HG03066 (cell line): ENCODE measurements around the gene PGAM1.
A peak's percentile ranks its signal among the peaks of the same experiment; 100 is the strongest.
"Not testable (repeated sequence)": the region's sequence is repeated elsewhere in the genome, so short reads cannot be mapped to it uniquely, and the experiment has no call there.

Experiments
- ATAC-seq: cut with Tn5 transposase; IDR thresholded peaks from one replicate; pipeline ENCODE4 v1.9.1; 2021; ENCODE audit warnings: low read depth; ENCODE audit not compliant: unreplicated experiment

The PGAM1 gene

DNA sequence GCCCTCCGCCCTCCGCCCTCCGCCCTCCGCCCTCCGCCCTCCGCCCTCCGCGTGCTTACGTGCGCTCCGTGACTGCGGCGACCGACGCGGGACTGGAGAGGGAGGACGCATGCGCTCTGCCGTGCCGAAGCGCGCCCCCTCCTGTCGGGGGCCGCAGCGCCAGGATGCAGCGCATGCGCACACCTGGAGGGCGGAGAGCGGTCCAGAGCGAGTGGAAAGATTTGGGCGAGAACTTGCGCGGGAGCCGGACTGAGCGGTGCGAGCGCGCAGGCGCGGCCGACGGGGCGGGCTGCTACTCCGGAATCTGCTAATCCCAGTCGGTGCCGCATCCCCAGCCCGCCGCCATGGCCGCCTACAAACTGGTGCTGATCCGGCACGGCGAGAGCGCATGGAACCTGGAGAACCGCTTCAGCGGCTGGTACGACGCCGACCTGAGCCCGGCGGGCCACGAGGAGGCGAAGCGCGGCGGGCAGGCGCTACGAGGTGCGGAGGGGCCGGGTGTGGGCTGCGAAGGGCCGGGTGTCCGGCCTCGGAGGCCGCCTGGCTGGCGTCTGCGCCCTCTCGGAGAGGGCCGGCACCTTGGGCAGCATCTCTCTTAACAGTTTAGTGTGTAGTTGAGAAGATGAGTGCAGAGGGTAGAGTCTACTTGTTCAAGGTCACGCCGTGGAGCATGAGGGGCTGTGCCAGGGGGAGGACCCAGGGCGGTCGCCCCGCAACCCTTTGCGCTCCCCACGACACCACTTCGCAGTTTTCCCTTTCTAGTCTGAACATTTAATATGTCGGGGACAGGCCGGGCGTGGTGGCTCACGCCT, at the start of gene PGAM1:
PGAM1 (plus strand) TSS at position 228 of the 812 bp plus-strand sequence; CDS start at position 345, 117 bp downstream.
- peak; percentile 87 for ATAC-seq

DNA sequence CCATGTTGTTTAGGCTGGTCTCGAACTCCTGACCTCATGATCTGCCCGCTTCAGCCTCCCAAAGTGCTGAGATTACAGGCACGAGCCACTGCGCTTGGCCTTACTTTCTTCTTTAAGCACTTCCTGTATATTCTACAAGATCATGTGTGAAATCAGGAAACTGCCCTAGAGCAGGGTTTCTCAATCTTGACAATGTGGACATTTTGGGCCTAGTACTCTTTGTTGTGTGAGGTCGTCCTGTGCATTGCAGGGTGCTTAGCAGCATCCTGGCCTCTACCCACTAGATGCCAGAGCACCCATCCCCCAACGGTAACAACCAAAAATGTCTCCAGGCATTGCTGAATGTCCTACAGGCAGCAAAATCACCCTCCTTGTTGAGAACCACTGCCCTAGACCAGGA, 49.6 kb upstream of the PGAM1 start:
- ATAC-seq = no peak

DNA sequence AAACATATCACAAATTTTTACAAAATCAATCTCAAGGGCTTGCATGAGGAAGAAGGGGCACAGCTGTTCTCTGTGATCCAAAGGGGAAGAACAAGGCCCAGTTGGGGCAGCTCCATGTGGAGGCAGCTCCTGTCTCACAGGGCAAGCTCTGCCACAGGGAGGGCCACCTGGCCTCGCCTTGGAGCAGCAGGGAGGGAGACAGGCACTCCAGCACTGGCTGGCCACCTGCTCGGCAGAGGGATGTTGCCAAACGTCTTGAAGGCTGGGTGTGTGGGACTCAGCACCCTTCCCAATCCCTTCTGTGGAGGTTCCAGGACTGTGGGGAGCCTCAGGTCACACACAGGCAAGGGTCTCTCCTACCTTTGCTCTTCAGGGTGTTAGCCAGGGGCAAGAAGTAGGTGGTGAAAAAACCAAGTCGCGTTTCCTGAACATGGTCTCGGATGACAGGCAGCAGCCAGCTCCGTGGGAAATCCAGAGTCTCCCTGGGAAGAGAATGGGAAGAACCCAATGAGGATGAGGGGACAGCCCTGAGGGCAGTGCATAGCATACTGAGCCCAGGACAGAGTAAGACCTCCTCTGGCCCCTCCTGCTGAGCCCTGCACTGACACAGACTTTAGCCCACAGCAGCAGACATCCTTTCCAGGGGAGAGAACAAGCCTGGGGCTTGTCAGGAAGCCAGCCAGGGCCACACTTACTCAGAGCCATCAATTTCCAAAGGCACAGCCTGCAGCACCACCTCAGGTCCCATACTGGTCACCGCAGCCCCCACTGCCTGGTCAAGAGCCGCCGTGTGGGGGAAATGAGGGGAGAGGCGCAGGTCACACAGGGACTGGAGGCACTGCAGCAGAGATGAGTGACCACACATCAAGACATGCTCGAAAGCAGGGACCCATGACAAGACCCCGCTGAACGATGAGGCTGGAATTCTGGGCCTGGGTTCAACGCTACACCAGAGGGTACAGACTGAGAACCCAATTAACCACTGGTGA, 46.8 kb upstream of the PGAM1 start:
- no peak for ATAC-seq

GRCh38 chr10:97380516-97380915, 45.5 kb upstream of the PGAM1 start:
- ATAC-seq = no peak

DNA sequence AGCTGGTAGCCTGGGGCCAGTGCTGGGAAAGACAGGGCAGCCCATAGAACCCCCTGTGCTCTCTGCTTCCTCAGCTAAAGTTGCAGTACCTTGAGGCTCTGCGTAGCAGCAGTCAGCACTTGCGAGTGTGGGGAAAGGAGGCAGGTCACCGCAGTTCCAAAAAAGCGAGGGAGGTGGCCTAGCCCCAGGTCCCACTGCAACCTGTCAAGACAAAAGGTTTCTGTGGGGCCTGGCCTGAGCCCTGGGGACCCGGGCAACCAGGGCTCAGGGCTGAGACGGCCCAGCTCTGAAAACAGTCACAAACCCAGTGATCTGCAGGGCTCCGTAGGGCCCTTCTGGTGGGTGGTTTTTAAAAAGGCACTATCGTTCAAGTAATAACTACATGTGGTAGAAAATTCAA, 44.4 kb upstream of the PGAM1 start:
- no peak for ATAC-seq

GRCh38 chr10:97383159-97383558, 42.8 kb upstream of the PGAM1 start:
- ATAC-seq = no peak

DNA sequence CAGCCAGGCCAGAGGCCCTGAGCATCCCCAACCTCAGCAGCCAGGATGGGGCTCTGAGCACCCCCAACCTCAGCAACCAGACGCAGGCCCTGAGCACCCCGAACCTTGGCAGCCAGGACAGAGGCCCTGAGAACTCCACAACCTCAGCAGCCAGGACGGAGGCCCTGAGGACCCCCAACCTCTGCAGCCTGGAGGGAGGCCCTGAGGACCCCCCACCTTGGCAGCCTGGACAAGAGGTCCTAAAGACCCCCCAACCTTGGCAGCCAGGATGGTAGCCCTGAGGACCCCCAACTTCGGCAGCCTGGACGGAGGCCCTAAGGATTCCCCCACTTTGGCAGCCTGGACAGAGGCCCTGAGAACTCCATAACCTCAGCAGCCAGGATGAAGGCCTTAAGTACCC, 41.8 kb upstream of the PGAM1 start:
- ATAC-seq = no peak

DNA sequence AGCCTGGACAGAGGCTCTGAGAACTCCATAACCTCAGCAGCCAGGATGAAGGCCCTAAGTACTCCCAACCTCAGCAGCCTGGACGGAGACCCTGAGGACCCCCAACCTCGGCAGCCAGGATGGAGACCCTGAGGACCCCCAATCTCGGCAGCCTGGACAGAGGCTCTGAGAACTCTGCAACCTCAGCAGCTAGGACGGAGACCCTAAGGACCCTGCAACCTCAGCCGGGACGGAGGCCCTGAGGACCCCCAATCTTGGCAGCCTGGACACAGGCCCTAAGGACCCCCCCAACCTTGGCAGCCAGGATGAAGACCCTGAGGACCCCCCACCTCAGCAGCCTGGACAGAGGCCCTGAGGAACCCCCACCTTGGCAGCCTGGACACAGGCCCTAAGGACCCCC, 41.4 kb upstream of the PGAM1 start:
- ATAC-seq = no peak

DNA sequence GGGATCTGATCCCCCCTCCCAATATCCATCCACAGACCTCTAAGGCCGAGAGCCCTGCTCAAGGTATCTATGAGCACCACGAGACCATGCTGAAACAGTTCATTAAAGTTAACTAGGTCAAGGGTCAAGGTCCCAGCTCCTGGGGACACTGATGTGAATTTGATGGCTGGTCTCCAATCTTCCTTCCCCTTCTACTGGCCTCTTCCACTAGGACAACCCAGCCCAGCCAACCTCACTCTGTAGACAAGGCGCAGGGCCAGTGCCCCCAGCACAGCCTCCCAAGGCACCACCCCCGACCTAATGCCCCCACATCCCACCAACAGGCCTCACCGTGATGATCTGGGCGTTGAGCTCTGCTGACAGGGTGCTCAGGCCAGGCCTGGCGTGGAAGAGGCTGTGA, 40.4 kb upstream of the PGAM1 start:
- ATAC-seq = no peak

- ATAC-seq = no peak
Observed at GRCh38 chr10:97388152-97388551, 37.8 kb upstream of the PGAM1 start.

- no peak for ATAC-seq
Observed at GRCh38 chr10:97390091-97390490, 35.9 kb upstream of the PGAM1 start.

DNA sequence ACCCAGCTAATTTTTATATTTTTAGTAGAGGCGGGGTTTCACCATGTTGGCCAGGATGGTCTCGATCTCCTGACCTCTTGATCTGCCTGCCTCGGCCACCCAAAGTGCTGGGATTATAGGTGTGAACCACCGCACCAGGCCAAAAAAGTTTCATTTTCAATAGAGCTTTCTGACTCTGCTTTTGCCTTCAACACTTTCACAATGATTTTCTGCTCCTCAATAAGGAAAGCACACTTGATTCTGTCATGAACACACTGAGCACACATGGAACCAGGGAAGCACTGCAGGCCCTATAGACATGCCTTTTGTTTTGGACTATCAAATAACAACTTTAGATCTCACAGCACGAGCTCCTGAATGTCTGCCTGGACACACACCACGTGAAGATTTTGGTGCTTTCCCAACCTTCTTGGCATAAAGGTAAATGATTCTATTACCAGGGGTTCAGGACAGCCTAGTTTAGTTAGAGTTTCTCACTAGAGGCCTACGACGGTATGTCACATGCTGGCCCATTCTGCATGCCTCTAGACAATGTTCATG, 32.9 kb upstream of the PGAM1 start:
- no peak for ATAC-seq

GRCh38 chr10:97396056-97396455, 29.9 kb upstream of the PGAM1 start:
- no peak for ATAC-seq

DNA sequence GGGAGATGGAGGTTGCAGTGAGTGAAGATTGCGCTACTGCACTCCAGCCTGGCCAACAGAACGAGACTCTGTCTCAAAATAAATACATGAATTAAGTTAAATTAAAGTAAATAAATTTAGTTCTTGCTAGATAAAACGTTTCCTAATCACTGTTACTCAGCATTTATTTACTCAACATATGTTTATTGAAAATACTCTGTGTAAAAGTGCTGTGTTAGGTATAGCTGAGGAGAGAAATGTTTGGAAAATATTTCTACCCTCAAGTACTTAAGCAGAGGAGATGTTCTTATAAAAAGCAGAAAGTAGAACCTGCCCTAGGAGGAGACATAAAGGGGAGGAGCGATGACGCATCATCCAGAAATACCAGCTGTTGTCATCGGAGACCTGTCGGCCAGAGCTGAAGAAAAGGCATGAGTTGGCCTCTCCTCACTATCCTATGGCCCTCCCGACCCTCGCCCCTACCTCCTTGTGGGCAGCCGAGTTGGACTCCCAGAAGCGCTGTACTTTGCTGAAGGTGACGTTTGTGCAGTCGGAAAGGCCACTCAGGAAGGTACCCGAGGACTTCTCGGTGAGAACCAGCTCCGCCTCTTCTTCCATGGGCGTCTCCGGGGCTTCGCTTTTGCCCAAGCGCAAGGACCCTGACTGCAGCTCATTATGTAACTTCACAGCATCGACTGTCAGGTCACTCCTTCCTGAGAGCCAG, 26.0 kb upstream of the PGAM1 start:
- ATAC-seq = no peak

DNA sequence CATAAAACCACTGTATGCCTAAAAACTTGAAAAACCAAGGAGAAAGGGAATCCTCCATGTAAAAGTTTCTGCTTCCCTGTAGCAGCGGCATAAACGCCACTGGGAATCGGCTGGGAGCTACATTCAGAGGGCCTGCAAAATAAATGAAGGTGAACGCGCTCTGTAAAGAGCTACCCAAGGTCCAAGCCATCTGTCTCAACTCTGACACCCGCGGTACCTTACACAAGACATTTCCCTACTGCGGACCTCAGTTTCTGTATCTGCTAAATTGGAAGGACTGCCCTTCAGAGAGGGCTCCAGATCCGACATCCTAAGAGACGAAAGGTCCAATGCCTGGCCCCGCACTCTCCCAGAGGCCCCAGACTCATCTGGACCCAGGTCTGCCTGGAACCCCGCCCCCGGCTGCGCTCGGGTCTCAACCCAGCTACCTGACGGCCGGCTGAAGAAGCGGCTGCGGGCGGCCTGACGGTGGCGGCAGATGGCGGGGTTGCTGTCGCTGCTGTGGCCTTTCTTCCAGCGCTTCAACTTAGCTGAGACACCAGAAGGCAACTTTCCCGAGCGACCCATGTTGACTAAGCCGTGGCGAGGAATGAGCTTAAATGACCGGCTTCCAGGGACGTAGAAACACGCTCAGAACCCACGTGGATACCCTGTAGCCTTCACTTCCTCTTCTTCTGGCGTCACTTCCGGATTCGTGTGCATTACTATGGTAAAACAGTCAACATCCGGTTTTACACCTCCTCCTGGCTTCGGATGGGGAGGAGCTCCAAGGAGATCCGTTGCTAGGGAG, 25.1 kb upstream of the PGAM1 start, which contains the start of gene RRP12:
RRP12 (minus strand) TSS at position 676 of the 790 bp plus-strand sequence; CDS start at position 567, 109 bp downstream.
- peak; percentile 98 for ATAC-seq

DNA sequence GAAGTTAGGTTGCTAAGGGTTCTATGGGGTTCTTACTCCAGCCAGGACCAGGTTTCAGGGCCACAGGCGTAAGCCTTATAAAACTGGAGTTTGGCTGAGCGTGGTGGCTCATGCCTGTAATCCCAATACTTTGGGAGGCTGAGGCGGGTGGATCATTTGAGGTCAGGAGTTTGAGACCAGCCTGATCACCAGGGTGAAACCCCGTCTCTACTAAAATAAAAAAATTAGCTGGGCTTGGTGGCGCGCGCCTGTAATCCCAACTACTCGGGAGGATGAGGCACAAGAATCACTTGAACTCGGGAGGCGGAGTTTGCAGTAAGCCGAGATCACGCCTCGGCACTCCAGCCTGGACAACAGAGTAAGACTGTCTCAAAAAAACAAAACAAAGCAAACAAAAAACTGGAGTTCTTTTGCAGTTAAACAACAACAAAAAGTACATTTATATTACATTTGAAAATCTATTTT, 24.5 kb upstream of the PGAM1 start:
- no peak for ATAC-seq

DNA sequence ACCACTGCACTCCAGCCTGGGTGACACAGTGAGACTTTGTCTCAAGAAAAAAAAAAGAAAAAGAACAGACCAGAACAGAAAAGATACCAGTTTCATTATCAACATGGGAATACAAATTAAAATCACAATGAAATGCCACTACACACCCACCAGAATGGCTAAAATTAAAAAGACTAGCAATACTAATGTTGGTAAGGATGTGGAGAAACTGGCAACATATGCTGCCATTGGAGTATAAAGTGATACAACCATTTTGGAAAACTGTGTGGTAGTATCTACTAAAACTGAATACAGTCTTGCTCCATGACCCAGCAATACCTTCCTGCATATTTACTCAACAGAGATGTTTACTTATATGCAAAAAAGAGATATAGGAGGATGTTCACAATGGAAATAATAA, 21.9 kb upstream of the PGAM1 start:
- ATAC-seq = no peak

DNA sequence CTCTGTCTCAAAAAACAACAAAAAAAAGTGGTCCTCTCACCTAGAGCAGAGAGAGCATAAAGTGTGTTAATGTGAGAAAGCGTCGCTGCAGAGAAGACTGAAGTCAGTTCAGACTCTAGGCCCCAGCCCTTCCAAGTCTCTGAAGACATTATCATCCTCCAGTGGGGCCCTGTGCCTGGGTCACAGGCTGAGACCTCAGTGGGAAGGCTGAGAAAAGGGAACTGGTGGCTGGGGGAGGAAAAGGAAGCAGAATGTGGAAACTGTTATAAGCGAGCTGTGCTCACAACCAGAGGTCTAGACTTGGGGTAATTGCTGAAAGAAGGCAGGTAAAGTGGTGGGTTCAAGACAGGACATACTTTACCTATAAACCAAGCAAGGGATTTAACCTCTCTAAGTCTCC, 19.9 kb upstream of the PGAM1 start:
- ATAC-seq = no peak

DNA sequence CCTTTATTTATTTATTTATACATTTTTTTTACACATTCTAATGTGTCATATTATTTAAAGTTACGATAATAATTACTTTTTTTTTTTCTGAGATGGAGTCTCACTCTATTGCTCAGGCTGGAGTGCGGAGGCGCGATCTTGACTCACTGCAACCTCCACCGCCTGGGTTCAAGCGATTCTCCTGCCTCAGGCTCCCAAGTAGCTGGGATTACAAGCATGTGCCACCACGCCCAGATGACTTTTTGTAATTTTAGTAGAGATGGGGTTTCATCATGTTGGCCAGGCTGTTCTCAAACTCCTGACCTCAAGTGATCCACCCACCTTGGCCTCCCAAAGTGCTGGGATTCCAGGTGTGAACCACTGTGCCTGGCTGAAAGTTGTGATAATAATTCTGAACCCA, 19.5 kb upstream of the PGAM1 start:
- ATAC-seq = not testable (repeated sequence)
